Measurements from ENCODE around the gene BCAP31. TPM values are rescaled to one million over a fixed set of nuclear protein-coding genes. Genes with fewer than 3 reads are reported as not detected.
"Not testable (repeated sequence)": the region's sequence is repeated elsewhere in the genome, so short reads cannot be mapped to it uniquely, and the experiment has no call there.

Gene BCAP31
- total RNA-seq, 1 donor from 2014 or later: 144 TPM

GRCh38 chrX:153697924-153698865 lies 26.0 kb downstream of the BCAP31 start:
- H3K4me1 Mint-ChIP-seq (ENCODE audit: low read depth): peaks cover 3% of the 10 kb centered on the region
- H3K36me3 Mint-ChIP-seq (ENCODE audit: low read depth): peaks cover 6% of the 10 kb centered on the region
- no peaks in the 10 kb centered on the region for H3K27me3 Mint-ChIP-seq (ENCODE audit: low read depth)
- no peaks in the 10 kb centered on the region for H3K9me3 Mint-ChIP-seq (ENCODE audit: low read depth)
- no peak overlapping the region for H3K4me3 Mint-ChIP-seq (ENCODE audit: unreplicated experiment)
- no peak for TF ChIP-seq CTCF (IDR thresholded peaks at IDR 0.05)
- no peak overlapping the region for H3K27ac Mint-ChIP-seq (ENCODE audit: unreplicated experiment)
- no peak for DNase-seq (ENCODE audit: low spot score)

- H3K4me3 Mint-ChIP-seq (ENCODE audit: unreplicated experiment); H3K9me3 Mint-ChIP-seq (ENCODE audit: low read depth); H3K27me3 Mint-ChIP-seq (ENCODE audit: low read depth); H3K36me3 Mint-ChIP-seq (ENCODE audit: low read depth); DNase-seq (ENCODE audit: low spot score); H3K4me1 Mint-ChIP-seq (ENCODE audit: low read depth): not testable (repeated sequence)
- peak overlapping the region; percentile 77 for H3K27ac Mint-ChIP-seq (ENCODE audit: unreplicated experiment)
Observed at GRCh38 chrX:153696986-153697722, 27.0 kb downstream of the BCAP31 start.

- not testable (repeated sequence) for H3K4me1 Mint-ChIP-seq (ENCODE audit: low read depth); H3K27me3 Mint-ChIP-seq (ENCODE audit: low read depth); H3K27ac Mint-ChIP-seq (ENCODE audit: unreplicated experiment); H3K4me3 Mint-ChIP-seq (ENCODE audit: unreplicated experiment); H3K9me3 Mint-ChIP-seq (ENCODE audit: low read depth); DNase-seq (ENCODE audit: low spot score); H3K36me3 Mint-ChIP-seq (ENCODE audit: low read depth)
Observed at GRCh38 chrX:153696538-153696937, 27.6 kb downstream of the BCAP31 start.

- no peak overlapping the region for H3K27ac Mint-ChIP-seq (ENCODE audit: unreplicated experiment)
- H3K9me3 Mint-ChIP-seq (ENCODE audit: low read depth): no peaks in the 10 kb centered on the region
- peaks cover 3% of the 10 kb centered on the region for H3K4me1 Mint-ChIP-seq (ENCODE audit: low read depth)
- TF ChIP-seq CTCF (IDR thresholded peaks at IDR 0.05): no peak
- peaks cover 6% of the 10 kb centered on the region for H3K36me3 Mint-ChIP-seq (ENCODE audit: low read depth)
- DNase-seq (ENCODE audit: low spot score): no peak
- H3K27me3 Mint-ChIP-seq (ENCODE audit: low read depth): no peaks in the 10 kb centered on the region
- H3K4me3 Mint-ChIP-seq (ENCODE audit: unreplicated experiment): no peak overlapping the region
Observed at GRCh38 chrX:153696100-153696499, 28.1 kb downstream of the BCAP31 start.

GRCh38 chrX:153694687-153695270 lies 29.4 kb downstream of the BCAP31 start:
- DNase-seq (ENCODE audit: low spot score): peak; percentile 83
- Mint-ChIP-seq H3K27me3 (ENCODE audit: low read depth) (no peaks in the 10 kb centered on the region), H3K4me1 (ENCODE audit: low read depth) (peaks cover under 1% of the 10 kb centered on the region), H3K27ac (ENCODE audit: unreplicated experiment) (no peak overlapping the region), H3K9me3 (ENCODE audit: low read depth) (no peaks in the 10 kb centered on the region), H3K4me3 (ENCODE audit: unreplicated experiment) (no peak overlapping the region), H3K36me3 (ENCODE audit: low read depth) (peaks cover 6% of the 10 kb centered on the region)
- no peak for TF ChIP-seq CTCF (IDR thresholded peaks at IDR 0.05)

- not testable (repeated sequence) for H3K27me3 Mint-ChIP-seq (ENCODE audit: low read depth); H3K9me3 Mint-ChIP-seq (ENCODE audit: low read depth); DNase-seq (ENCODE audit: low spot score); H3K4me3 Mint-ChIP-seq (ENCODE audit: unreplicated experiment); H3K27ac Mint-ChIP-seq (ENCODE audit: unreplicated experiment); H3K4me1 Mint-ChIP-seq (ENCODE audit: low read depth); H3K36me3 Mint-ChIP-seq (ENCODE audit: low read depth)
Observed at GRCh38 chrX:153694256-153694655, 29.9 kb downstream of the BCAP31 start.

Measured in chondrocyte (in vitro differentiated cells).